Gastrocnemius medialis (tissue), 4 donors: Measurements from ENCODE around the gene SYNJ2. TPM values are rescaled to one million over a fixed set of nuclear protein-coding genes. Genes with fewer than 3 reads are reported as not detected.

Experiments used
- ATAC-seq, 2 donors: fragments of 150-250 bp; one replicate each; pipeline ENCODE4 v1.9.1; 2016
- DNase-seq, 2 donors: peaks; one replicate each; pipeline ENCODE4 v3.0.0-alpha.2; 2019
- H3K27ac ChIP-seq, 4 donors: fragments of 200-600 bp; sonication (generic); 1 replicate in 1 of 4; 2 replicates in 3 of 4; pipeline ENCODE4 v1.5.1; 2016 to 2018; ENCODE audit warnings: mild to moderate bottlenecking in 2 of 4, moderate library complexity in 1 of 4
- H3K27me3 ChIP-seq, 3 donors: fragments of 200-600 bp; sonication (generic) in 2 of 3; 1 replicate in 1 of 3; 2 replicates in 2 of 3; pipeline versions ENCODE4 v1.5.1 to v1.6.0; 2016 to 2019; ENCODE audit warnings: mild to moderate bottlenecking in 1 of 3, moderate library complexity in 1 of 3
- H3K36me3 ChIP-seq, 2 donors: fragments of 200-600 bp; sonication (generic) in 1 of 2; one replicate each; pipeline ENCODE4 v1.5.1; 2017 to 2018
- H3K4me1 ChIP-seq, 2 donors: fragments of 200-600 bp; sonication (generic) in 1 of 2; one replicate each; pipeline ENCODE4 v1.5.1; 2016 to 2017; ENCODE audit warnings: mild to moderate bottlenecking in 2 of 2
- H3K4me3 ChIP-seq, 4 donors: fragments of 200-600 bp; sonication (generic) in 3 of 4; 1 replicate in 1 of 4; 2 replicates in 3 of 4; pipeline ENCODE4 v1.5.1; 2016 to 2019; ENCODE audit warnings: mild to moderate bottlenecking in 2 of 4
- H3K9me3 ChIP-seq, 3 donors: fragments of 200-600 bp; sonication (generic) in 2 of 3; 1 replicate in 1 of 3; 2 replicates in 2 of 3; pipeline ENCODE4 v1.5.1; 2016 to 2019
- CTCF ChIP-seq, 5 experiments: fragments of 450-650 bp in 3 of 5; fragments of 200-600 bp in 2 of 5; sonication (generic) in 2 of 5; IDR thresholded peaks in 4 of 5; conservative IDR thresholded peaks in 1 of 5; 1 replicate in 4 of 5; 2 replicates in 1 of 5; pipeline ENCODE4 v1.5.1; 2016 to 2019; ENCODE audit warnings: antibody characterized with exemption in 5 of 5, mild to moderate bottlenecking in 3 of 5, moderate library complexity in 3 of 5
- POLR2A ChIP-seq, 2 donors: fragments of 450-650 bp; IDR thresholded peaks; one replicate each; pipeline ENCODE4 v1.6.1; 2017; ENCODE audit warnings: antibody characterized with exemption in 2 of 2, mild to moderate bottlenecking in 2 of 2, moderate library complexity in 2 of 2
- in situ Hi-C, 4 donors: fragments of 200-750 bp; cut with MboI; loops; one replicate each; pipeline versions ENCODE4 v1.15.0 to v1.8.0; 2017; ENCODE audit warnings: low sequenced_read_pairs in 4 of 4
- intact Hi-C: fragments of 100-400 bp; cut with DNase I; formaldehyde crosslinking; loops from one replicate; pipeline ENCODE4 v1.15.1; 2023; ENCODE audit warnings: low total_unique reads
- total RNA-seq, 4 donors: library from RNA; depleted of rRNA; stranded (reverse); fragments of >200 nt; gene quantifications; one replicate each; pipeline versions ENCODE4 v1.1.0 to v1.2.3, GENCODE V29; 2016

SYNJ2 gene
- total RNA-seq, 4 donors from 2014 or later, result 3.9 to 17.0 (median 7.0) TPM

GRCh38 chr6:158078320-158078719, 96.7 kb downstream of the SYNJ2 start:
- DNase-seq, result no peak
- Histone ChIP-seq H3K27me3 (no peaks in the 10 kb centered on the region), H3K36me3 (peaks cover 0 to 19% of the 10 kb centered on the region in 2 donors)

GRCh38 chr6:158080849-158081656, 99.4 kb downstream of the SYNJ2 start:
- no peaks in the 10 kb centered on the region for H3K4me1 ChIP-seq
- TF ChIP-seq CTCF (IDR thresholded peaks at IDR 0.05 in 4 of 5, conservative IDR thresholded peaks at IDR 0.05 in 1 of 5) (no peak), POLR2A (IDR thresholded peaks at IDR 0.05) (no peak)
- H3K9me3 ChIP-seq, result no peaks in the 10 kb centered on the region
- no peak for DNase-seq
- no peak for ATAC-seq
- in situ Hi-C loops (loop anchor here in 1 of 4 donors (10.0 kb wide), 1 partner anchor 106 kb away; no protein-coding TSS in a partner anchor), intact Hi-C loops (no loop called here)
- no peak overlapping the region for H3K4me3 ChIP-seq
- peaks cover 0 to 39% of the 10 kb centered on the region in 2 donors for H3K36me3 ChIP-seq
- no peaks in the 10 kb centered on the region for H3K27me3 ChIP-seq
- H3K27ac ChIP-seq, result no peak overlapping the region

More at GRCh38 chr6:158078320-158078719, 96.7 kb downstream of the SYNJ2 start:
- in situ Hi-C loops (loop anchor here in 1 of 4 donors (10.0 kb wide), 1 partner anchor 104 kb away; no protein-coding TSS in a partner anchor), intact Hi-C loops (no loop called here)
- no peak for TF ChIP-seq POLR2A (IDR thresholded peaks at IDR 0.05)
- no peak for TF ChIP-seq CTCF (IDR thresholded peaks at IDR 0.05 in 4 of 5, conservative IDR thresholded peaks at IDR 0.05 in 1 of 5)
- no peak for ATAC-seq
- Histone ChIP-seq H3K4me3 (no peak overlapping the region), H3K4me1 (no peaks in the 10 kb centered on the region), H3K9me3 (no peaks in the 10 kb centered on the region), H3K27ac (no peak overlapping the region)

GRCh38 chr6:158081657-158081935, 99.9 kb downstream of the SYNJ2 start:
- ATAC-seq, result no peak
- in situ Hi-C loops (loop anchor here in 1 of 4 donors (10.0 kb wide), 1 partner anchor 107 kb away; no protein-coding TSS in a partner anchor), intact Hi-C loops (no loop called here)
- no peak overlapping the region for H3K27ac ChIP-seq
- no peak for DNase-seq
- no peaks in the 10 kb centered on the region for H3K4me1 ChIP-seq
- no peaks in the 10 kb centered on the region for H3K9me3 ChIP-seq
- TF ChIP-seq CTCF (IDR thresholded peaks at IDR 0.05 in 4 of 5, conservative IDR thresholded peaks at IDR 0.05 in 1 of 5) (no peak), POLR2A (IDR thresholded peaks at IDR 0.05) (no peak)
- no peak overlapping the region for H3K4me3 ChIP-seq
- H3K27me3 ChIP-seq, result no peaks in the 10 kb centered on the region
- H3K36me3 ChIP-seq, result peaks cover 0 to 37% of the 10 kb centered on the region in 2 donors

- H3K27me3 ChIP-seq, result no peaks in the 10 kb centered on the region
- in situ Hi-C loops (loop anchor here in 1 of 4 donors (10.0 kb wide), 1 partner anchor 109 kb away; no protein-coding TSS in a partner anchor), intact Hi-C loops (no loop called here)
- peaks cover 0 to 3% of the 10 kb centered on the region in 2 donors for H3K4me1 ChIP-seq
- DNase-seq (no peak), ATAC-seq (no peak)
- no peaks in the 10 kb centered on the region for H3K9me3 ChIP-seq
- TF ChIP-seq CTCF (IDR thresholded peaks at IDR 0.05 in 4 of 5, conservative IDR thresholded peaks at IDR 0.05 in 1 of 5) (no peak), POLR2A (IDR thresholded peaks at IDR 0.05) (no peak)
- peaks cover 0 to 24% of the 10 kb centered on the region in 2 donors for H3K36me3 ChIP-seq
- H3K27ac ChIP-seq, result no peak overlapping the region
- H3K4me3 ChIP-seq, result no peak overlapping the region
These were observed 102.0 kb downstream of the SYNJ2 start for GRCh38 chr6:158083455-158084325.
